Mucosa of stomach (tissue), 1 donor: ENCODE data around the gene DOCK3.
"Not testable (repeated sequence)": the region's sequence is repeated elsewhere in the genome, so short reads cannot be mapped to it uniquely, and the experiment has no call there.

Experiments
- H3K27me3 ChIP-seq: one replicate; pipeline ENCODE4 v1.7.0; 2013; ENCODE audit warnings: mild to moderate bottlenecking, low read length; ENCODE audit not compliant: control insufficient read depth, insufficient read depth
- H3K36me3 ChIP-seq: one replicate; pipeline ENCODE4 v1.7.0; 2013; ENCODE audit warnings: low read length; ENCODE audit not compliant: control insufficient read depth, insufficient read depth
- H3K4me1 ChIP-seq: one replicate; pipeline ENCODE4 v1.7.0; 2013; ENCODE audit warnings: mild to moderate bottlenecking, low read length; ENCODE audit not compliant: control insufficient read depth, insufficient read depth
- H3K4me3 ChIP-seq: one replicate; pipeline ENCODE4 v1.7.0; 2013; ENCODE audit warnings: low read length
- H3K9ac ChIP-seq: one replicate; pipeline ENCODE4 v1.7.0; 2013; ENCODE audit warnings: mild to moderate bottlenecking, low read length, moderate library complexity
- H3K9me3 ChIP-seq: one replicate; pipeline ENCODE4 v1.7.0; 2013; ENCODE audit warnings: mild to moderate bottlenecking, low read length, moderate library complexity; ENCODE audit not compliant: control insufficient read depth
- donor health status: Pancreatic carcinoma.

DOCK3 gene

GRCh38 chr3:51052562-51052961, 377.8 kb downstream of the DOCK3 start:
- no peaks in the 10 kb centered on the region for H3K4me1 ChIP-seq
- no peaks in the 10 kb centered on the region for H3K9me3 ChIP-seq
- no peaks in the 10 kb centered on the region for H3K27me3 ChIP-seq
- no peak overlapping the region for H3K4me3 ChIP-seq
- H3K36me3 ChIP-seq, result no peaks in the 10 kb centered on the region
- H3K9ac ChIP-seq, result no peak overlapping the region

- Histone ChIP-seq H3K4me1 (no peaks in the 10 kb centered on the region), H3K36me3 (no peaks in the 10 kb centered on the region), H3K4me3 (no peak overlapping the region)
Measured at GRCh38 chr3:51057121-51057520, 382.4 kb downstream of the DOCK3 start.

GRCh38 chr3:51063053-51063452, 388.3 kb downstream of the DOCK3 start:
- Histone ChIP-seq H3K27me3 (no peaks in the 10 kb centered on the region), H3K4me1 (no peaks in the 10 kb centered on the region), H3K9me3 (no peaks in the 10 kb centered on the region), H3K4me3 (no peak overlapping the region), H3K36me3 (no peaks in the 10 kb centered on the region), H3K9ac (no peak overlapping the region)

More at GRCh38 chr3:51057121-51057520, 382.4 kb downstream of the DOCK3 start:
- H3K27me3 ChIP-seq, result no peaks in the 10 kb centered on the region
- H3K9ac ChIP-seq, result no peak overlapping the region
- no peaks in the 10 kb centered on the region for H3K9me3 ChIP-seq

GRCh38 chr3:51075221-51075775, 400.6 kb downstream of the DOCK3 start:
- no peak overlapping the region for H3K9ac ChIP-seq
- H3K9me3 ChIP-seq, result no peaks in the 10 kb centered on the region
- no peak overlapping the region for H3K4me3 ChIP-seq
- no peaks in the 10 kb centered on the region for H3K36me3 ChIP-seq
- H3K27me3 ChIP-seq, result no peaks in the 10 kb centered on the region
- no peaks in the 10 kb centered on the region for H3K4me1 ChIP-seq

- Histone ChIP-seq H3K4me1 (no peaks in the 10 kb centered on the region), H3K9ac (no peak overlapping the region), H3K9me3 (no peaks in the 10 kb centered on the region), H3K36me3 (no peaks in the 10 kb centered on the region), H3K27me3 (no peaks in the 10 kb centered on the region), H3K4me3 (no peak overlapping the region)
Measured at GRCh38 chr3:51082363-51082762, 407.6 kb downstream of the DOCK3 start.

- Histone ChIP-seq H3K27me3 (no peaks in the 10 kb centered on the region), H3K4me3 (no peak overlapping the region), H3K36me3 (no peaks in the 10 kb centered on the region), H3K9ac (no peak overlapping the region), H3K9me3 (no peaks in the 10 kb centered on the region), H3K4me1 (no peaks in the 10 kb centered on the region)
Measured at GRCh38 chr3:51083490-51083889, 408.8 kb downstream of the DOCK3 start.

GRCh38 chr3:51092141-51092540, 417.4 kb downstream of the DOCK3 start:
- not testable (repeated sequence) for H3K9me3 ChIP-seq, H3K9ac ChIP-seq, H3K4me3 ChIP-seq, H3K4me1 ChIP-seq, H3K27me3 ChIP-seq, H3K36me3 ChIP-seq

- not testable (repeated sequence) for H3K4me1 ChIP-seq, H3K9ac ChIP-seq, H3K4me3 ChIP-seq, H3K36me3 ChIP-seq, H3K27me3 ChIP-seq, H3K9me3 ChIP-seq
Measured at GRCh38 chr3:51094838-51095237, 420.1 kb downstream of the DOCK3 start.

- H3K9ac ChIP-seq, result no peak overlapping the region
- no peak overlapping the region for H3K4me3 ChIP-seq
- no peaks in the 10 kb centered on the region for H3K36me3 ChIP-seq
- H3K27me3 ChIP-seq, result no peaks in the 10 kb centered on the region
- H3K9me3 ChIP-seq, result no peaks in the 10 kb centered on the region
- peaks cover 6% of the 10 kb centered on the region for H3K4me1 ChIP-seq
Measured at GRCh38 chr3:51099794-51100535, 425.2 kb downstream of the DOCK3 start.

GRCh38 chr3:51100536-51100851, 425.8 kb downstream of the DOCK3 start:
- peaks cover 6% of the 10 kb centered on the region for H3K4me1 ChIP-seq
- H3K9me3 ChIP-seq, result no peaks in the 10 kb centered on the region
- H3K9ac ChIP-seq, result no peak overlapping the region
- H3K4me3 ChIP-seq, result no peak overlapping the region
- no peaks in the 10 kb centered on the region for H3K27me3 ChIP-seq
- no peaks in the 10 kb centered on the region for H3K36me3 ChIP-seq

GRCh38 chr3:51102396-51102795, 427.7 kb downstream of the DOCK3 start:
- Histone ChIP-seq H3K9ac (no peak overlapping the region), H3K27me3 (no peaks in the 10 kb centered on the region), H3K4me3 (no peak overlapping the region), H3K36me3 (no peaks in the 10 kb centered on the region), H3K4me1 (peaks cover 6% of the 10 kb centered on the region), H3K9me3 (no peaks in the 10 kb centered on the region)

GRCh38 chr3:51106242-51106876, 431.6 kb downstream of the DOCK3 start:
- Histone ChIP-seq H3K4me3 (no peak overlapping the region), H3K27me3 (no peaks in the 10 kb centered on the region), H3K4me1 (no peaks in the 10 kb centered on the region), H3K9me3 (no peaks in the 10 kb centered on the region), H3K9ac (no peak overlapping the region), H3K36me3 (no peaks in the 10 kb centered on the region)
